Thymus (tissue), 11 donors: Measurements from ENCODE around the gene ARL13B. TPM values are rescaled to one million over a fixed set of nuclear protein-coding genes. Genes with fewer than 3 reads are reported as not detected.

Experiments used
- DNase-seq, 9 donors: peaks; one replicate each; pipeline ENCODE4 v3.0.0-alpha.2; 2013; ENCODE audit warnings: low spot score in 9 of 9, low read depth in 6 of 9, missing footprints in 1 of 9
- H3K27ac ChIP-seq, 2 donors: one replicate each; pipeline ENCODE4 v1.5.1; 2013; ENCODE audit warnings: control low read depth in 1 of 2, low read depth in 1 of 2, low read length in 1 of 2, mild to moderate bottlenecking in 1 of 2, moderate library complexity in 1 of 2
- H3K27me3 ChIP-seq, 2 donors: one replicate each; pipeline ENCODE4 v1.5.1; 2013; ENCODE audit warnings: low read length in 1 of 2; ENCODE audit not compliant: control insufficient read depth in 2 of 2, insufficient read depth in 1 of 2
- H3K36me3 ChIP-seq, 2 donors: one replicate each; pipeline ENCODE4 v1.5.1; 2013; ENCODE audit warnings: low read length in 1 of 2, mild to moderate bottlenecking in 1 of 2, moderate library complexity in 1 of 2; ENCODE audit not compliant: control insufficient read depth in 2 of 2, insufficient read depth in 2 of 2
- H3K4me1 ChIP-seq, 2 donors: one replicate each; pipeline ENCODE4 v1.5.1; 2013; ENCODE audit warnings: low read length in 2 of 2; ENCODE audit not compliant: control insufficient read depth in 2 of 2, insufficient read depth in 2 of 2
- H3K4me3 ChIP-seq, 2 donors: one replicate each; pipeline ENCODE4 v1.5.1; 2013; ENCODE audit warnings: low read length in 2 of 2, control low read depth in 1 of 2, mild to moderate bottlenecking in 1 of 2
- H3K9me3 ChIP-seq, 2 donors: one replicate each; pipeline ENCODE4 v1.5.1; 2013; ENCODE audit warnings: low read length in 1 of 2, mild to moderate bottlenecking in 1 of 2; ENCODE audit not compliant: control insufficient read depth in 2 of 2, insufficient read depth in 1 of 2
- WGBS: extraction: QIAGEN DNeasy Blood & Tissue Kit; methylation state at CpG from one replicate; pipeline ENCODE4 v1.1.7; 2013; 5-methylcytosine and 5-hydroxymethylcytosine counted together
- polyA plus RNA-seq: library from polyadenylated mRNA; stranded (reverse); fragments of 200-250 nt; gene quantifications from one replicate; pipeline ENCODE4 v1.2.3, GENCODE V29; 2013
- total RNA-seq: library from RNA; stranded (reverse); fragments of 120-200 nt; gene quantifications from one replicate; pipeline ENCODE4 v1.2.4, GENCODE V29; 2013
- donor health status: healthy.

ARL13B gene
- total and polyA plus RNA-seq, 2 donors = 6.7 to 8.5 TPM

DNA sequence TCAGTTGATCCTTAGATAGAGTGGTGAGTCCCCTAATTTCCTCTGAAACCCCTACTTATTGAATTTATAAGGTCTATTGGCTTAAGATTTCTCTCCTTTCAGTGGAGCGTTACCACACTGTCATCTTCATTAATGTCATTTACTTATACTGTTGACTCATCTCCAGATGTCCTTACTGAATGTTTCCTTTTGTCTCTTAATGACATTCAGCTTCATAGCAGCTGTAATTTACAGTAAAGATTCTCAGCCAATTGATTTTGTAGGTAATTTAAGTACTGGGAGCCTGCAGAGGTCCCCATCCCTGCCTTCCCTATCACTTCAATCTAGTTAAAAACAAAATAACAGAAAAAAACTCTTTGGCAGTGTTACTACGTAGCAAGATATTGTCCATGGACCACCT, 29.7 kb downstream of the ARL13B start:
- Histone ChIP-seq H3K9me3 (no peaks in the 10 kb centered on the region), H3K4me3 (no peak overlapping the region), H3K27me3 (no peaks in the 10 kb centered on the region), H3K4me1 (no peaks in the 10 kb centered on the region), H3K36me3 (no peaks in the 10 kb centered on the region), H3K27ac (no peak overlapping the region)
- WGBS = 98% methylated on average over 2 of the region's 2 CpGs
- DNase-seq = no peak

DNA sequence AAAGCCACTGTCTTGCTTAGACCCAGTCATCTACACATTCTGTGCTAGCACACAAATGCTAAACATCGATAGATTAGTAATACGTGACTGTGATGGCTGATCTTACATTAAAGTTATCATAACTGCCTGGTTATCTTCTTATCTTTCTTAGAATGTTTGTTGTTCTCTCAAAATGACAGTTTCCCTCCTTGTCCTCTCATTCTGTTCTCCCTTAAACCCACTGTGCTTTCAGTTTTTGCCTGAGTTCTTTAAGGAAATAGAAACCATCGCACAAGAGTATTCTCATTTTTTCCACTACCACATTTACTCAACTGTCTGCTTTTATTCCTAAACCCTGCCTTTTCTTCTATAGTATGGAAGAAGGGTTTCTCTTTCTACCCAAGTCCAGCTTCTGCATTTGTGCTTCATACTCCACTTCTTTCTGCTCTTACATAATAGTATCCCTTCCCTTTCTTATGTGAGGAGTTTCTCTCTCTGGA, 31.3 kb downstream of the ARL13B start:
- no peaks in the 10 kb centered on the region for H3K9me3 ChIP-seq
- no peak overlapping the region for H3K27ac ChIP-seq
- no peaks in the 10 kb centered on the region for H3K4me1 ChIP-seq
- H3K36me3 ChIP-seq = no peaks in the 10 kb centered on the region
- no peaks in the 10 kb centered on the region for H3K27me3 ChIP-seq
- no peak for DNase-seq
- WGBS = 91% methylated on average over 3 of the region's 3 CpGs
- H3K4me3 ChIP-seq = no peak overlapping the region

DNA sequence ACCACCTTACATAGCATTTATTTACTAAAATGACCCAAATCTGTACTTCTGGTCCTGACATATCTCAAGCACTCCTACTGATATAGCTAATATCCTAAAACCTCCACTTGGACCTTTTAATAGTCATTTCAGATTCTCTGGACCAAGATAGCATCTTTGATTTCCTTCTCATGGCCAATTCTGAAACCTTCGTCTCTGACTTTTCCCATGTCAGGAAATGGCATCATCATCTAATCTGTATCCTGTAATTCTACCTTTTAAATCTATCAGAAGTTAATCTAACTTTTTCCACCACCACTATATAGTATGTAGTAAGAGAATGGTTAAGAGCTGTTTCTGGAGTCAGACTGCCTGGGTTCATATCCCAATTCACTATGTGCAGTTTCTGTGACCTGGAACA, 32.2 kb downstream of the ARL13B start:
- Histone ChIP-seq H3K27me3 (no peaks in the 10 kb centered on the region), H3K36me3 (no peaks in the 10 kb centered on the region), H3K4me1 (no peaks in the 10 kb centered on the region), H3K9me3 (no peaks in the 10 kb centered on the region), H3K27ac (no peak overlapping the region), H3K4me3 (no peak overlapping the region)
- no peak for DNase-seq
- 94% methylated on average over 1 of the region's 1 CpG for WGBS

DNA sequence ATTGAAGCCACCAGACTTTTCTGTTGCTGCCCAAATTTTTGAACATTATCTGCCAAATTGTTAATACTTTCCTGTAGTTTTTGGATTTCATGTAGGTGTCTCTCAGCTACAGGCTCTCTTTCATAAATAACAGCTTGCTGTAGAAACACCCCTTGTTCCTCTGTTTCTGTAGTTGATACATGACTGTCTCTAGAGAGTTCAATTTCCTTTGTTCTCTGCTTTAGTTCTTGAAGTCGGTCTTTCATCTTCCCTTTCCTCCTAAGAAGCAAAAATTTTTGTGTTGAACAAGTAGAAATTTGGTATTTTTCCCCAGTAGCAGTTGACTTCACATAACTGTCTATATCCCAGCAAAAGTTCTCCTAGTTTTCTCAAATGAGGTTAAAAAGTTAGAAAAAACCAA, 35.1 kb downstream of the ARL13B start:
- no peaks in the 10 kb centered on the region for H3K27me3 ChIP-seq

DNA sequence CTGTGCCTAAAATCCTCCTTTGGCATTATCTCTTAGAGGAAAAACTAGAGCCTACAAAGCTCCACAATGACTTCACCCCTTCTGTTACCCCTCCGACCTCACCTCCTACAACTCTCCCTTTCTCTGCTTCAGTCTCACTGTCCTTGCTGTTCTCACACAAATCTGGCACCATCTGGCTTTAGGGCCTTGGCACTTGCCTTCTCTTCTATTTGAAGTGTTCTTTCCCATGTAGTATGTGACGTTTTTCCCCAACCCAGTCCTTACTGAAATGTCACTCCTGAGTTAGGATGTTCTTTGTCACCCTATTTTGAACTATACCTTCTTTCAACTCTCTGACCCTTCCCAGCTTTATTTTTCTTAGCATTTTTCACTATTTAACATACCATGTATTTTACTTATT, 39.7 kb downstream of the ARL13B start:
- Histone ChIP-seq H3K27ac (no peak overlapping the region), H3K4me1 (no peaks in the 10 kb centered on the region), H3K36me3 (no peaks in the 10 kb centered on the region), H3K9me3 (no peaks in the 10 kb centered on the region), H3K4me3 (no peak overlapping the region), H3K27me3 (no peaks in the 10 kb centered on the region)
- DNase-seq = no peak
- WGBS = 96% methylated on average over 2 of the region's 2 CpGs

More for the DNA sequence above, 35.1 kb downstream of the ARL13B start:
- WGBS = 70% methylated on average over 1 of the region's 1 CpG
- peak in 6 of 9 donors; percentile 13 to 65 (median 22) for DNase-seq
- Histone ChIP-seq H3K27ac (no peak overlapping the region), H3K36me3 (no peaks in the 10 kb centered on the region), H3K4me3 (no peak overlapping the region), H3K4me1 (no peaks in the 10 kb centered on the region), H3K9me3 (no peaks in the 10 kb centered on the region)

DNA sequence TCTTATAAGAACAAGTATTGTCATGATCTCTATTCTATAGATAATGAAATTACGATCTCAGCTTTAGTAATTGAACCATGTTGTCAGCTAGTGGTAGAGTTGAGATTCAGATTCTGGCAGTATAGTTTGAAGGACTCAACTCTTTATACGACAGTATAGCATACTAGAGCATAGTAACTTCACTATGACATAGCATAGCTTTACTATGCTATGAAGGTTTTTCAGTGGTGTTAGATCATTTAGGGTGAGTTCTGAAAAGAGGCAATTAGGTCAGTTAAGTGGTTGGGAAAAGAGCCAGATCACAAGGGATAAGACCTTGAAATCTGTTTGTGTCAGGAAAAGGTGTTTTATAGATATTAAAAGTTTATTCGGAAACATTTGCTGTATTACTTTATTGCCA, 40.3 kb downstream of the ARL13B start:
- no peaks in the 10 kb centered on the region for H3K9me3 ChIP-seq
- H3K4me1 ChIP-seq = no peaks in the 10 kb centered on the region
- H3K36me3 ChIP-seq = no peaks in the 10 kb centered on the region
- WGBS = 98% methylated on average over 3 of the region's 3 CpGs
- H3K27ac ChIP-seq = no peak overlapping the region
- no peaks in the 10 kb centered on the region for H3K27me3 ChIP-seq
- H3K4me3 ChIP-seq = no peak overlapping the region
- DNase-seq = no peak

DNA sequence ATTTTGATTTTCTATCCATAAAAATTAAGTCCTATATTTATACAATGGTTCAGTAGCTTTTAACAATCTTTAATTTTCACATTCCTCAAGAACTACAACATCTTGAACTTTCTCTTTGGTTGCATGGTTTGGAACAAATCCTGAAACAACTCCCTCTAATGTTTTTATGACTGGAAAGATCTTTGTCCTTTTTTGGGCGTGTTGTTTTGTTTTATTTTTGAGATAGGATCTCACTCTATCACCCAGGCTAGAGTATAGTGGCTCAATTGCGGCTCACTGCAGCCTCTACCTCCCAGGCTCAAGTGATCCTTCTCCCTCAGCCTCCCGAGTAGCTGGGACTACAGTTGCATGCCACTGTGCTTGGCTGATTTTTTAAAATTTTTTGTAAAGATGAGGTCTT, 44.4 kb downstream of the ARL13B start:
- Histone ChIP-seq H3K27me3 (no peaks in the 10 kb centered on the region), H3K4me1 (no peaks in the 10 kb centered on the region), H3K4me3 (no peak overlapping the region), H3K27ac (no peak overlapping the region), H3K36me3 (no peaks in the 10 kb centered on the region), H3K9me3 (no peaks in the 10 kb centered on the region)
- WGBS = 97% methylated on average over 3 of the region's 3 CpGs
- no peak for DNase-seq

DNA sequence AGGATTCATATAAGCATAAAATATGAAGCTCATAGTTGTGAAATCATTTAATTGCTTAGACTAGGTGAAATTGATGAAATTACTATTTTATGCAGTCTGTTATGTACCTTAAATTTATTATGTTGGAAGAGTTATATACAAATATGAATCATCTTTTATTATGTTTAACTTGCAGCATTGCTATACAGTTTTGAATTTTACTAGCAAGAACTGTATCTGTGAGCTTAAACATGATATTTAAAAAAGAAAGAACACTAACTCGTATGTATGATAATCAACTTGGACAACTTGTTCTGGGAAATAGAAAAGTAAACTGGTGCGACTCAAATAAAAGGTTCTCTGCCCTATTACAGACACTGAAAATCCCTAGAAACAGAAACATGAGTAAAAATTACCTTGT, 46.7 kb downstream of the ARL13B start:
- Histone ChIP-seq H3K27me3 (no peaks in the 10 kb centered on the region), H3K4me3 (no peak overlapping the region), H3K4me1 (no peaks in the 10 kb centered on the region), H3K27ac (no peak overlapping the region), H3K36me3 (no peaks in the 10 kb centered on the region), H3K9me3 (no peaks in the 10 kb centered on the region)
- WGBS = 98% methylated on average over 2 of the region's 2 CpGs
- DNase-seq = no peak

DNA sequence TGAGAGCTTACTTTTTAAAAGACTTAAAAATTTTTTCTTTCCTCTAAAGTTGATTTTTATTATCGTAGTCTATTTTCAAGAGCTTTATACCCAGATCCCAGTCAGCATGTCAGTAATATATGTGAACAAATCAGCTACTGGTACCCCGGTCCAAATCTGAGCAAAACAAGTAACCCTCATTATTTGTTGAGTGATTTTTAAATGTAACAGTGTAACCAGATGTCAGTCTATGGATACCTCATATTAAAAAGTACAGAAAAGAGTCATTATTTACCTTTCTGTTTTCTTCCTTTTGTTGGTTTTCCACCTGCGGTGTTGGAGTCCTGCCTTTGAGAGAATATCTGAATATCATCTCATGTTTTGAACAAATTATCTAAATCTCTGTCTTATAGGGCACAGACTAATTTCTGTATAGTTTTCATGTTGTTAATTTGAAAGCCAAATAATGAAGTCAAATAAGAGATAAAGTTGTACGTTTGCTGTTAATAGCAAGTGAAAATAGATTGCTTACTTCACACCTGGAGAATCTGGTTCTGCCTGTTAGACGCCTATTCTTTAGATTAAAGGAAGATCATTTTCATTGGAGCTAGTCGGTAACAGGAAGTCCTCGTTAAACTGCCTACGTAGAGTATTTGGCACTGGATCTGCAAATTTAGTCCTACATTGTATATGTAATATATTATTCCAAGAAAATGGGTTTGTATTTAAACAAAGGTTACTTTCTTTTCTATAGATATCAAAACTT, 48.3 kb downstream of the ARL13B start, which contains the start of gene STX19:
STX19 (minus strand) TSS at position 505 of the 745 bp plus-strand sequence. CDS start 13,328 bp downstream, outside the sequence.
- WGBS = 95% methylated on average over 8 of the region's 8 CpGs
- Histone ChIP-seq H3K4me1 (no peaks in the 10 kb centered on the region), H3K27me3 (no peaks in the 10 kb centered on the region), H3K9me3 (no peaks in the 10 kb centered on the region), H3K4me3 (no peak within 1 kb of the TSS), H3K36me3 (no peaks in the 10 kb centered on the region), H3K27ac (no peak within 1 kb of the TSS)
- DNase-seq = no peak
